NCI-H2081 (cell line): ENCODE data around the gene ANKRD52.
"Not testable (repeated sequence)": the region's sequence is repeated elsewhere in the genome, so short reads cannot be mapped to it uniquely, and the experiment has no call there.

ENCODE experiments used
- DNase-seq, 2 experiments: peaks; one replicate each; lab custom pipeline; 2025; lab: John Stamatoyannopoulos, UW

Gene ANKRD52

DNA sequence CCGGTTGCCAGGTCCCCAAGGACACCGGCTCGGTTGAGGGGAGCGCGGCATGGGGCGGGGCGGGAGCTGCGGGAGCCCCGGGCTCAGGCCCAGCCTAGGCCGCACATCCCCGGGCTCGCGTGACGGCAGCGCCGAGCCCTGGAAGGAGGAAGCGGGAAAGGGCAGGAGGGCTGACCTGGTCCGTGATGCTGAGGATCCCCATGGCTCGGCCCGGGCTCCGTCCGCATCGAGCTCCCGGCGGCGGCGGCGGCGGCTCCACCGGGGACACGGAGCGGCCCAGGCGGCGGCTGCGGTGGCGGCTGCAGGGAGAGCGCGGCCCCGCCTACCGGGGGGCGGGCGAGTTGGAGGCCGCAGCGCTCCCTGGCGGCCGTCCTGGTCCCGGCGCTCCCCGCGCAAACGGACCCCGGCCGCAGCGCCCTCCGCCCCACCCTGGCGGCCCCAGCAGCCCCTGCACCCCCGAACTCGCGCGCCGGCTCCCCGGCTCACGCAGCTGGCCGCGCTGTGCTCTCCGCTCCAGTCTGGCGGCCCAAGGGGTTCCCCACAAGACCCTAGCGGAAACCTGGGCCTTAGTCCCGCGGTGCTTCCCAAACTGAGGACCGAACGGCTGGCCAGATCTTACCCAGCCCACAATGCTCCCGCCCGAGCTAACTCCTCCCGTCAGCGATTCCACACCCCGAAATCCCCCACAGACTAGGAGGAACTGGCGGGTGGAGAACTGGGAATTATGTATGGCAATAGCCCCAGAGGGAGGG is at the start of gene ANKRD52:
Gene ANKRD52, minus strand, starts transcription at position 317 of the 752 bp plus-strand sequence. Its CDS starts 115 bp downstream, at position 202.
- peak; percentile 67 to 72 for DNase-seq

DNA sequence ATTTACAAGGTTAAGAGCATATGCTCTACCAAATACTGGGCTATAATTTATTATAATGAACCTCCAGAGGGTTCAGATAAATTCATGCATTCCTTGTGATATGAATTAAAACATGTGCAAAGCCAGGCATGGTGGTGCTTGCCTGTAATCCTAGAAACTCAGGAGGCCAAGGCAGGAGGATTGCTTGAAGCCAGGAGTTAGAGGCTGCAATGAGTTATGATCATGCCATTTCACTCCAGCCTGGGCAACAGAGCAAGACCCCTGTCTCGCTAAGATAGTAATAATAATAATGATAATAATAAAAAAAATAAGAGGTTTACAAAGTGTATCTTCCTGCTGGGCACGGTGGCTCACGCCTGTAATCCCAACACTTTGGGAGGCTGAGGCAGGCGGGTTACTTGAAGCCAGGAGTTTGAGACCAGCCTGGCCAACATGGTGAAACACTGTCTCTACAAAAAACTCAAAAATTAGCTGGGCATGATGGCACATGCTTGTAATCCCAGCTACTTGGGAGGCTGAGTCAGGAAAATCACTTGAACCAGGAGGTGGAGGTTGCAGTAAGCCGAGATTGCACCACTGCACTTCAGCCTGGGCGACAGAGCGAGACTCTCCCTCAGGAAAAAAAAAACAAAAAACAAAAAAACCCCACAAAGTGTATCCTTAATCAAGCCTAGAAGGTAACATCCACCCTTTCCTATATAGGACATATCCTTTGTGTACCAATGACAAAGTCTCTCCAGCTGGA is 49.2 kb upstream of the ANKRD52 start:
- no peak for DNase-seq

DNA sequence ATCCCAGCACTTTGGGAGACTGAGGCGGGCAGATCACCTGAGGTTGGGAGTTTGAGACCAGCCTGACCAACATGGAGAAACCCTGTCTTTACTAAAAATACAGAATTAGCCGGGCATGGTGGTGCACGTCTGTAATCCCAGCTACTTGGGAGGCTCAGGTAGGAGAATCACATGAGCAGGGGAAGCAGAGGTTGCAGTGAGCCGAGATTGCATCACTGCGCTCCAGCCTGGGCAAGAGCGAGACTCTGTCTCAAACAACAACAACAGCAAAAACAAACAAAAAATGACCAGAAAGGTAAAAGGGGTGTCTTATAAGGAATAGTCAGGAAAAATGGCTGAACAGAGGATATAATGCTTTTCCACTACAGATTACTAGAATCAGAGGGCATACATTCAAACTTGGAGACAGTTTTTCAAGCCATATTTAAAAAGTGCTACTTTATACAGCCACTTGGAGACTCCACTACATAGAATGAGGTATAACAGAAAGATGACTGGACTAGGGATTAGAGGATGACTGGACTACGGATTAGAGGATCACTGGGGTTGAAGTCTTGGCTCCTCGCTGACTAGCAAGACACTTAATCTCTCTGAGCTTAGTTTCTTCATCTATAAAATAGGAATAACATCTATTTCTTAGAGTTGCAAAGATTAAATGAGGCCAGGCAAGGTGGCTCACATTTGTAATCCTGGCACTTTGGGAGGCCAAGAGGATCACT is 46.8 kb upstream of the ANKRD52 start:
- DNase-seq: no peak

- no peak for DNase-seq
Observed at GRCh38 chr12:56304276-56304675, 46.1 kb upstream of the ANKRD52 start.

DNA sequence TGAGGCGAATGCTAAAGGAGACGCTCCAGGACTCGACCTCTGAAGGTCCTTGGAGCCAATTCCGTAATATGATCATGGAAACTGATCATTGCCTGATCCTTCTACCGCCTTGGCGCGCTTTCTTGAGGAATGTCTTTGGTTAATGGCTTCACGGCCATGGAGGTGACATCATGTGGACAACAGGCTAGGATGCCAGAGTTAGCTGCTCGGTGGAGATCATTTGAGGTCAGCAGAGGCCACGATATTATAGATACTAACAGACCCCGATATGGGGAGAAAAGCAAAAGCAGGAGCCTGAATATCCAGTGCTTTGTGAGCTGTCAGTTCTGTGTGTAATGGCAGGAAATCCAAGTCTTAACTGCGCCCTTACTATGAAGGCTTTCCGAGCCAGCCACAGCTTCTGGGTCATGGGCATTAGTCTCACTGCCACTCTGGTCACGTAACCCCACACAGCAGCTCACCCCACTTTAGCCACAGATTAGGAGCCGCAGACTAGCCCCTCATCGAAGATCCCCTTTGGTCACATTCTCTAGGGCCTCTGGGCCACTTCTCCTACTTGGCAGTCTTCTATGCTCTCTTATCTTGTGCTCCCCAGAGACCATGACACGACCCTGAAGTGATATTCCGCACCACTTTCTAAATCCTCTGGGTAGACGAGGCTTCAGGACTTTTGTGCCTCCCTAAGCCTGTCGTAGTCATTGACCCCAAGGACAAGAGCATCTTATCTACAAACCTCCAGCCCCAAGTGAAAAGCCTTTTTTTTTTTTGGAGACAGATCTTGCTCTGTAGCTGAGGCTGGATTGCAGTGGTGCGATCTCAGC is 42.7 kb upstream of the ANKRD52 start:
- DNase-seq: peak in 1 of 2 experiments; percentile 58

DNA sequence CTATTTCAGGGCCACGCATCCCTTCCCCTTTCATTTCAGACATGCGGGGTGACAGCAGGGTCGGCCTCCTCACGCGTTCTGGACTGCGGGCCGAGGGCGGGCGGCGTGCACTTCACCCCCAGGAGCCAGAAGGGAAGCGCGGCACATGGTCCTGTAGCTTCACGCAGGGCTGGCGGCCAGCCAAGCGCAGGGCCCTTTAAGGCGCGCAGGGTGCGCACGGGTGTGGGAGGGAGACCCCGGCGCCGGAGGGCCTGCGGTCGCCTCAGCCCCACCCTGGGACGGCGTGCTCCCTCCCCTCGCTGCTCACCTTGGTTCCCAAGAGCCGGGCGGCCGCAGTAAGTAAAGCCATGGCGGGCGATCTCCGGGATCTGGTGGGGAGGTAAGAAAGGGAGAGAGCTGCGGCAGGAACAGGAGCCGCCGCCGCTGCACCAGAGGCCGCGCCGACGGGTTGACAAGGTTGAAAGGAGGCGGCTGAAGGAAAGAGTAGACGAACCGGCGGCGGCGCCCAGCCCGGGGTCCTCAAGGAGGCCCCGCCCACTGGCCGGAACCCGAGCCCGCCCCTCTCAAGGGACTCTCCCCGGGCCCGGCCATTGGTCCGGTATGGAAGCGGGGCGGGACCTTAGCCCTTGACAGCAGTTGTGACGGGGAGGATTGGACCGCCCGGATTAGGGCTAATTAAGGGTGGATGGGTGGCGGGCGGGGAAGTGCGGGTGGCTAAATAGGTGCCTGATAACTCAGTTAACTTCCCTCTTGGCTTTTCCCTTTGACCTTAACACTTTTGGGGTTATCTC is 41.9 kb upstream of the ANKRD52 start, which contains the start of gene CS:
Gene CS, minus strand, starts transcription at position 478 of the 791 bp plus-strand sequence. Its CDS starts 129 bp downstream, at position 349.
- DNase-seq: peak; percentile 98 to 99

DNA sequence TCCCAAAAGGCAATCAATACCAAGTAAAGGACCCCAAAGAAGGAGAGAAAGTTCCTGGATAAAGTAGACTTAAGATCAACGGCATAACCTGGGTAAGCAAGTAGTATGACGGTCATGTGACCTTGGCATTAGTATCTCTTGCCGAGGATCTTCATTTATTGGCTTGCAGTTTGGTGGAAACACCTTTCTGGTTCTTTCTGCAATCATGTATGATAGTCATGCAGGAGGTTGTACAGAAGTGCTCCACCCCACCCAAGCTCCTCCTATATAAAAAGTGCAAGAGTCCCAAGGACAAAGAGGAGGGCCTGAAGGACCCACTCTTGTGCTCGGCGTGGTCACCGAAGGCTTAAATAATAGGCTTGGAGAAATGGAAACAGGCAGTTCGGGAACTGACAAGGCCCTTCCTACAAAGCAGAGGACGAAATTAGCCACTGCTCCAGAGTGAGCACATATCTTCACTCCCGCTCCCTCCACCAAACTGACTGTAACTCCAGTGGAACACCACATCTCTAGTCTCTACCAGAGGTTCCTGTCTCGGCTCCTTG is 41.2 kb upstream of the ANKRD52 start:
- DNase-seq: peak in 1 of 2 experiments; percentile 10

DNA sequence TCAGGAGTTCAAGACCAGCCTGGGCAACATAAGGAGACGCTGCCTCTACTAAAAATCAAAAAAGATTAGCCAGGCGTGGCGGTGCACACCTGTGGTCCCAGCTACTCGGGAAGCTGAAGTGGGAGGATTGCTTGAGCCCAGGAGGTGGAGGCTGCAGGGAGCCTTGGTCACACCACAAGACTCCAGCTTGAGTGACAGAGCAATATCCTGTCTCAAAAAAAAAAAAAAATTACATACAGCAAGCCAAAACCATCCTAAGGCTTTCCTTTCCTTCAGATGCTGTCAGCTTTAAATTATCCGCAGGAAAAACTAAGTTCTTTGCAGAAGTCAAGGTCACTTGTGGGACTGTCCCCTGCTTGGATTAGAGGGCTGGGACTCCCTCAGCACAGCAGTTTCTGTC is 40.6 kb upstream of the ANKRD52 start:
- no peak for DNase-seq

- no peak for DNase-seq
Observed at GRCh38 chr12:56297400-56297799, 39.2 kb upstream of the ANKRD52 start.

- DNase-seq: no peak
Observed at GRCh38 chr12:56296295-56296694, 38.1 kb upstream of the ANKRD52 start.

DNA sequence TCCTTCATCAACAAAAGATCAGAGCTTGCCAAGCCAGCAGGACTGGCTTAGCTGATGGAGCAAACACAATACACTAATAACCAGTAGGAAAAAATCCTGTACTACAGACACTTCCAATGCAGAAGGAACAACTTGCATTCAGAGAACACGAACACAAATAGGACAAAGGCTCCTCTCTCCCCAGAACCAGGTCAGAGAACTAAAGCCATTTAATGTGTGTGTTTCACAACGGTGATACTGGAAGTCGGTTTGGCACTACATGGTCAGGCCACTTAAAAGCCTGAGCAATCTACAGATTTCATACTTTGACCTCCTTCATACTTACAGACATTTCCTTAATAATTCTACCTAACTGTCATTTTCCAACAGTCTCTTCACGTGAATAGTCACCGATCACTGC is 35.6 kb upstream of the ANKRD52 start:
- no peak for DNase-seq

- no peak for DNase-seq
Observed at GRCh38 chr12:56288705-56289387, 30.7 kb upstream of the ANKRD52 start.

GRCh38 chr12:56286044-56286830 is 28.1 kb upstream of the ANKRD52 start:
- no peak for DNase-seq

DNA sequence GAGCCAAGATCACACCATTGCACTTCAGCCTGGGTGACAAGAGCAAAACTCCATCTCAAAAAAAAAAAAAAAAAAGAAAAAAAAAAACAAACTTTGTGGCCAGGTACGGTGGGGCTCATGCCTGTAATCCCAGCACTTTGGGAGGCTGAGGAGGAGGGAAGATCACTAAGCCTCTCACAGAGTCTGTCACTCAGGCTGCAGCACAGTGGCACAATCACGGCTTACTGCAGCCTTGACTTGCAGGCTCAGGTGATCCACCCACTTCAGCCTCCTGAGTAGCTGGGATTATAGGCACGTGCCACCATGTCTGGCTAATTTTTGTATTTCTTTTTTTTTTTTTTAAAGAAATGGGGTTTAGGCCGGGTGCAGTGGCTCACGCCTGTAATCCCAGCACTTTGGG is 26.1 kb upstream of the ANKRD52 start:
- not testable (repeated sequence) for DNase-seq

GRCh38 chr12:56282579-56282978 is 24.4 kb upstream of the ANKRD52 start:
- no peak for DNase-seq

DNA sequence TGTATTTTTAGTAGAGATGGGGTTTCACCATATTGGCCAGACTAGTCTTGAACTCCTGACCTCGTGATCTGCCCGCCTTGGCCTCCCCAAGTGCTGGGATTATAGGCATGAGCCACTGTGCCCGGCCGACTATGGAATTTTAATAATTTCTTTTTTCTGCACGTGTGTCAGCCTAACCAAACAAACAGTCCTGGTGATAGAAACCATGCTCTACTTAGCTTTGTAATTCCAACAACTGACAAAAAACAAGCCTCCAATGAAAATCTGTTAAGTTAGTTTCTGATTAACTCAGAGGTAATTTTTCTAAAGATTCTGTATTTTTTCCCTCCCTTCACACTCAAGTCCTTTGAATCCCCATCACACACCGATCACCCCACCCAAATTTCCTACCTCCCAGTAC is 23.8 kb upstream of the ANKRD52 start:
- DNase-seq: no peak

GRCh38 chr12:56280849-56281248 is 22.7 kb upstream of the ANKRD52 start:
- no peak for DNase-seq

DNA sequence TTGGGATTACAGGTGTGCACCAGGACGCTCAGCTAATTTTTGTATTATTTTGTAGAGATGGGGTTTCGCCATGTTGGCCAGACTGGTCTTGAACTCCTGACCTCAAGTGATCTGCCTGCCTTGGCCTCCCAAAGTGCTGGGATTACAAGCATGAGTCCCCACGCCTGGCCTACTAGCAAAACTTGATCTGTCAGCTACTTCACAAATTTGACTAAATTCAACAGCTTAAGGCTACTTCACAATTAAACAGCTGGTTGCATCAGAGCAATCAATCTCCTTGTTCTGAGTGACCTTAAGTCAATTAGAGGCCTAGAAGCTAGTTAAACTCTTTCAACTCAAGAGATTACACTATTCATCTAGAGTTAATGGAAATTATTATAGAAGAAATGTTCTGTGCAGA is 20.7 kb upstream of the ANKRD52 start:
- no peak for DNase-seq

- DNase-seq: no peak
Observed at GRCh38 chr12:56274299-56274698, 16.1 kb upstream of the ANKRD52 start.
